Mesendoderm (in vitro differentiated cells): Measurements from ENCODE around the gene TKFC.

Experiments
- DNase-seq: peaks from one replicate; pipeline ENCODE4 v3.0.0; 2013
- H2AK5ac ChIP-seq: 2 replicates; pipeline ENCODE4 v1.6.1; 2013; ENCODE audit warnings: low read length, inconsistent platforms
- H2BK120ac ChIP-seq: 2 replicates; pipeline ENCODE4 v1.6.1; 2013; ENCODE audit warnings: low read depth, mild to moderate bottlenecking, low read length, moderate library complexity, mixed read lengths
- H2BK15ac ChIP-seq: replicated peaks from 2 replicates; pipeline ENCODE4 v1.6.1; 2013; ENCODE audit warnings: low read depth, mild to moderate bottlenecking, moderate library complexity
- H2BK5ac ChIP-seq: 2 replicates; pipeline ENCODE4 v1.6.1; 2013; ENCODE audit warnings: low read length, inconsistent platforms
- H3K18ac ChIP-seq: 2 replicates; pipeline ENCODE4 v1.6.1; 2013; ENCODE audit warnings: mild to moderate bottlenecking, low read length, mixed read lengths
- H3K23ac ChIP-seq: one replicate; pipeline ENCODE4 v1.6.1; 2013; ENCODE audit warnings: low read length
- H3K27ac ChIP-seq: 2 replicates; pipeline ENCODE4 v1.5.1; 2013; ENCODE audit warnings: low read depth, mild to moderate bottlenecking, inconsistent platforms, low read length, moderate library complexity
- H3K27me3 ChIP-seq: 2 replicates; pipeline ENCODE4 v1.6.1; 2013; ENCODE audit warnings: low read length, control low read depth, mild to moderate bottlenecking, inconsistent platforms; ENCODE audit not compliant: insufficient read depth, poor library complexity
- H3K36me3 ChIP-seq: 2 replicates; pipeline ENCODE4 v1.6.1; 2013; ENCODE audit warnings: low read length, inconsistent platforms; ENCODE audit not compliant: control insufficient read depth, insufficient read depth
- H3K4ac ChIP-seq: one replicate; pipeline ENCODE4 v1.6.1; 2013; ENCODE audit warnings: low read depth, mild to moderate bottlenecking, low read length, moderate library complexity
- H3K4me1 ChIP-seq: 2 replicates; pipeline ENCODE4 v1.6.1; 2013; ENCODE audit warnings: low read depth, low read length, inconsistent platforms; ENCODE audit not compliant: control insufficient read depth
- H3K4me2 ChIP-seq: 2 replicates; pipeline ENCODE4 v1.6.1; 2013; ENCODE audit warnings: low read length
- H3K4me3 ChIP-seq: 2 replicates; pipeline ENCODE4 v1.5.1; 2013; ENCODE audit warnings: mild to moderate bottlenecking, low read length
- H3K56ac ChIP-seq: one replicate; pipeline ENCODE4 v1.6.1; 2013; ENCODE audit warnings: low read length
- H3K79me1 ChIP-seq: 2 replicates; pipeline ENCODE4 v1.6.1; 2013; ENCODE audit warnings: low read length, inconsistent platforms
- H3K79me2 ChIP-seq: 2 replicates; pipeline ENCODE4 v1.6.1; 2013; ENCODE audit warnings: mild to moderate bottlenecking, low read length; ENCODE audit not compliant: control insufficient read depth, insufficient read depth
- H3K9ac ChIP-seq: 2 replicates; pipeline ENCODE4 v1.6.1; 2013; ENCODE audit warnings: low read length, inconsistent platforms
- H4K5ac ChIP-seq: one replicate; pipeline ENCODE4 v1.6.1; 2013; ENCODE audit warnings: low read length
- H4K8ac ChIP-seq: one replicate; pipeline ENCODE4 v1.6.1; 2013; ENCODE audit warnings: low read depth, mild to moderate bottlenecking, control low read depth, low read length, moderate library complexity
- WGBS: extraction: QIAGEN DNeasy Blood & Tissue Kit; methylation state at CpG from one replicate; pipeline ENCODE4 v1.1.7; 2013; ENCODE audit warnings: low lambda C conversion rate, missing lambda C conversion rate; ENCODE audit not compliant: insufficient coverage; ENCODE audit errors: extremely low coverage; 5-methylcytosine and 5-hydroxymethylcytosine counted together

Gene TKFC

DNA sequence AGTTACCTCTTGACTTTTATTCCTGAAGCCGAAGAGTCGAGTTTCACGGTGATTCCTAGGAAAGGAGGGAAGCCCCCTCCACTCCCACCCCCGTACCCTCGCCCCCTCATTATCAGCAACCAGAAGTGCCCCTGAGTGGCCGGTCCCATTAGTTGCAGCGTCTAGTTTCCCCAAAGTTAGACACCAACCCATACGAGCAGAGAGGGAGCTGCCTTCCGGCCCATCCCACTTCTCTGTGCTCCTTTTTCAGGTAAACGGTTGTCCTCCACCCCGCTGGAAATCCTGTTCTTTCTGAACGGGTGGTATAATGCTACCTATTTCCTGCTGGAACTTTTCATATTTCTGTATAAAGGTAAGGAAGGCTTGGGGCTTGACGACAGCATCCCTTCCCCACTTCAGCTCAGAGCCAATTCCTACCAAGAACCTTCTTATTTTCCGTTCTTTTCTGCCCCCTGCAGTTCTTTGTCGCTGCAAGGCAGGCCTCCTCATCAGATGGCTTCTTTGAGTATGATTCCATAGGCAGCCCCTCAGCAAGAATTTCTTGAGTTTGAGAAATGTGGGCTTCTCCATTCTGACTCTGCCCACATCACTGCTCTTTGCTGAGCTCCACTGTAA is 60.1 kb downstream of the TKFC start:
- Histone ChIP-seq H3K23ac (no peak overlapping the region), H3K36me3 (no peaks in the 10 kb centered on the region), H3K27me3 (no peaks in the 10 kb centered on the region), H2BK120ac (no peak overlapping the region), H3K4ac (peak overlapping the region; percentile 76), H2BK5ac (no peak overlapping the region), H2AK5ac (no peak overlapping the region), H3K56ac (peak overlapping the region; percentile 91), H4K8ac (no peak overlapping the region), H3K18ac (peak overlapping the region; percentile 42), H3K79me2 (no peaks in the 10 kb centered on the region), H4K5ac (no peak overlapping the region), H2BK15ac (no peak overlapping the region), H3K27ac (no peak overlapping the region), H3K4me3 (peak overlapping the region; percentile 81), H3K79me1 (no peaks in the 10 kb centered on the region), H3K4me2 (peak overlapping the region; percentile 95), H3K4me1 (peaks cover 2% of the 10 kb centered on the region), H3K9ac (peak overlapping the region; percentile 88)
- no CpG with 5 or more reads among the region's 15 CpGs for WGBS
- peak; percentile 61 for DNase-seq
